ENCODE results near the gene PLBD2.
"Not testable (repeated sequence)": the region's sequence is repeated elsewhere in the genome, so short reads cannot be mapped to it uniquely, and the experiment has no call there.

The PLBD2 gene

GRCh38 chr12:113334786-113335539, 23.4 kb upstream of the PLBD2 start, which contains the start of gene SLC8B1:
Gene SLC8B1 (minus strand): TSS chr12:113335109. CDS start chr12:113332878, 2,231 bp downstream.
- DNase-seq, result peak; percentile 23

GRCh38 chr12:113339540-113339939, 18.8 kb upstream of the PLBD2 start:
- no peak for DNase-seq

GRCh38 chr12:113340061-113340460, 18.3 kb upstream of the PLBD2 start:
- no peak for DNase-seq

GRCh38 chr12:113341535-113341934, 16.9 kb upstream of the PLBD2 start:
- no peak for DNase-seq

- no peak for DNase-seq
These were observed 13.1 kb upstream of the PLBD2 start for GRCh38 chr12:113345318-113345717.

- no peak for DNase-seq
These were observed 12.0 kb upstream of the PLBD2 start for GRCh38 chr12:113346353-113346752.

- DNase-seq, result no peak
These were observed 11.3 kb upstream of the PLBD2 start for GRCh38 chr12:113347107-113347506.

- DNase-seq, result no peak
These were observed 10.5 kb upstream of the PLBD2 start for GRCh38 chr12:113347892-113348291.

- no peak for DNase-seq
These were observed 9.4 kb upstream of the PLBD2 start for GRCh38 chr12:113348849-113349536.

- DNase-seq, result no peak
These were observed 7.3 kb upstream of the PLBD2 start for GRCh38 chr12:113351089-113351488.

- DNase-seq, result not testable (repeated sequence)
These were observed 4.2 kb upstream of the PLBD2 start for GRCh38 chr12:113354192-113354591.

- DNase-seq, result peak; percentile 69
These were observed 949 bp downstream of the PLBD2 start for GRCh38 chr12:113359133-113359938.

- DNase-seq, result no peak
These were observed 1.8 kb downstream of the PLBD2 start for GRCh38 chr12:113359939-113360748.

- no peak for DNase-seq
These were observed 3.4 kb downstream of the PLBD2 start for GRCh38 chr12:113361574-113362370.

- DNase-seq, result no peak
These were observed 6.3 kb downstream of the PLBD2 start for GRCh38 chr12:113364698-113365097.

- DNase-seq, result no peak
These were observed 7.4 kb downstream of the PLBD2 start for GRCh38 chr12:113365639-113366395.

- no peak for DNase-seq
These were observed 8.4 kb downstream of the PLBD2 start for GRCh38 chr12:113366827-113367226.

- DNase-seq, result no peak
These were observed 9.9 kb downstream of the PLBD2 start for GRCh38 chr12:113368331-113368730.

- no peak for DNase-seq
These were observed 11.1 kb downstream of the PLBD2 start for GRCh38 chr12:113369391-113369985.

- DNase-seq, result no peak
These were observed 12.7 kb downstream of the PLBD2 start for GRCh38 chr12:113370923-113371682.

Measured in NCI-H1694 (cell line).